CD4-positive, CD25-positive, alpha-beta regulatory T cell (primary cell): Measurements from ENCODE around the gene TFF1. TPM values are rescaled to one million over a fixed set of nuclear protein-coding genes. Genes with fewer than 3 reads are reported as not detected.

Experiments
- ATAC-seq, 2 donors: fragments of 150-1000 bp; cut with Tn5 transposase; one replicate each; pipeline ENCODE4 v1.10.0; 2021; ENCODE audit warnings: low read depth in 2 of 2, moderate number of reproducible peaks in 2 of 2, moderate library complexity in 1 of 2
- DNase-seq, 3 donors: peaks; one replicate each; pipeline versions ENCODE4 v3.0.0 to v3.0.0-alpha.2; 2012 to 2022; ENCODE audit warnings: mixed read lengths in 1 of 3
- H3K27ac ChIP-seq: one replicate; pipeline ENCODE4 v1.7.0; 2013; ENCODE audit warnings: mild to moderate bottlenecking, low read length; ENCODE audit not compliant: insufficient read depth, poor library complexity, severe bottlenecking
- H3K27me3 ChIP-seq: one replicate; pipeline ENCODE4 v1.7.0; 2013; ENCODE audit warnings: low read length; ENCODE audit not compliant: control insufficient read depth, insufficient read depth
- H3K36me3 ChIP-seq: one replicate; pipeline ENCODE4 v1.7.0; 2013; ENCODE audit warnings: mild to moderate bottlenecking, low read length, moderate library complexity; ENCODE audit not compliant: control insufficient read depth, insufficient read depth
- H3K4me1 ChIP-seq: 2 replicates; pipeline ENCODE4 v1.7.0; 2013; ENCODE audit warnings: mild to moderate bottlenecking, low read length; ENCODE audit not compliant: insufficient read depth, control insufficient read depth, poor library complexity, severe bottlenecking
- H3K4me3 ChIP-seq: one replicate; pipeline ENCODE4 v1.7.0; 2013; ENCODE audit warnings: low read depth, mild to moderate bottlenecking, low read length, moderate library complexity
- H3K9me3 ChIP-seq, 2 experiments: 1 replicate in 1 of 2; 2 replicates in 1 of 2; pipeline ENCODE4 v1.7.0; 2013; ENCODE audit warnings: low read length in 2 of 2, mild to moderate bottlenecking in 1 of 2, moderate library complexity in 1 of 2; ENCODE audit not compliant: control insufficient read depth in 2 of 2
- H3K27ac Mint-ChIP-seq, 3 donors: one replicate each; pipeline ENCODE4 v1.8.0; 2020 to 2022; ENCODE audit warnings: mild to moderate bottlenecking in 3 of 3, mixed read lengths in 3 of 3, moderate library complexity in 2 of 3
- H3K27me3 Mint-ChIP-seq: one replicate; pipeline ENCODE4 v1.8.0; 2022; ENCODE audit warnings: mild to moderate bottlenecking, mixed read lengths
- H3K36me3 Mint-ChIP-seq: one replicate; pipeline ENCODE4 v1.8.0; 2020; ENCODE audit warnings: mixed read lengths
- H3K4me1 Mint-ChIP-seq, 4 donors: one replicate each; pipeline ENCODE4 v1.8.0; 2020 to 2022; ENCODE audit warnings: mixed read lengths in 4 of 4, mild to moderate bottlenecking in 1 of 4
- H3K4me3 Mint-ChIP-seq, 4 donors: one replicate each; pipeline ENCODE4 v1.8.0; 2020 to 2022; ENCODE audit warnings: mild to moderate bottlenecking in 4 of 4, mixed read lengths in 4 of 4, moderate library complexity in 3 of 4
- H3K9me3 Mint-ChIP-seq, 7 donors: one replicate each; pipeline ENCODE4 v1.8.0; 2020 to 2022; ENCODE audit warnings: mixed read lengths in 7 of 7, mild to moderate bottlenecking in 3 of 7, moderate library complexity in 2 of 7
- polyA plus RNA-seq, 4 donors: library from polyadenylated mRNA; unstranded; fragments of 300-500 nt; fragmentation: Illumina TruSeq; gene quantifications; one replicate each; pipeline ENCODE4 v1.2.3, GENCODE V29; 2021
- total RNA-seq: library from RNA; stranded (reverse); gene quantifications from one replicate; pipeline ENCODE4 v1.2.3, GENCODE V29; 2022

TFF1 gene
- total and polyA plus RNA-seq, 5 donors from 2014 or later, result not detected

- no peak overlapping the region for H3K4me3 Mint-ChIP-seq
- no peaks in the 10 kb centered on the region for H3K27me3 Mint-ChIP-seq
- no peak overlapping the region for H3K27ac ChIP-seq
- no peak for ATAC-seq
- H3K27ac Mint-ChIP-seq, result no peak overlapping the region
- H3K4me1 ChIP-seq, result peaks cover 12% of the 10 kb centered on the region
- H3K27me3 ChIP-seq, result no peaks in the 10 kb centered on the region
- no peaks in the 10 kb centered on the region for H3K36me3 Mint-ChIP-seq
- no peak for DNase-seq
- peaks cover 0 to 11% of the 10 kb centered on the region in 2 experiments for H3K9me3 ChIP-seq
- no peaks in the 10 kb centered on the region for H3K36me3 ChIP-seq
- H3K4me1 Mint-ChIP-seq, result peaks cover 1 to 11% (median 8%) of the 10 kb centered on the region in 4 donors
- no peak overlapping the region for H3K4me3 ChIP-seq
- H3K9me3 Mint-ChIP-seq, result peaks cover 0 to 17% (median 4%) of the 10 kb centered on the region in 7 donors
Observed at GRCh38 chr21:42379426-42380215, 13.3 kb upstream of the TFF1 start.

GRCh38 chr21:42378418-42378817, 12.1 kb upstream of the TFF1 start:
- Histone ChIP-seq H3K4me1 (peaks cover 11% of the 10 kb centered on the region), H3K27ac (no peak overlapping the region), H3K9me3 (peaks cover 0 to 11% of the 10 kb centered on the region in 2 experiments), H3K4me3 (no peak overlapping the region), H3K36me3 (no peaks in the 10 kb centered on the region), H3K27me3 (no peaks in the 10 kb centered on the region)
- Mint-ChIP-seq H3K4me3 (no peak overlapping the region), H3K36me3 (no peaks in the 10 kb centered on the region), H3K9me3 (peaks cover 0 to 17% (median 4%) of the 10 kb centered on the region in 7 donors), H3K27ac (no peak overlapping the region), H3K4me1 (peaks cover 5 to 10% (median 7%) of the 10 kb centered on the region in 4 donors), H3K27me3 (no peaks in the 10 kb centered on the region)
- DNase-seq (no peak), ATAC-seq (no peak)

GRCh38 chr21:42377951-42378340, 11.6 kb upstream of the TFF1 start:
- no peak for ATAC-seq
- DNase-seq, result no peak
- Mint-ChIP-seq H3K4me1 (peaks cover 5 to 10% (median 7%) of the 10 kb centered on the region in 4 donors), H3K27ac (no peak overlapping the region), H3K27me3 (no peaks in the 10 kb centered on the region), H3K36me3 (no peaks in the 10 kb centered on the region), H3K9me3 (peaks cover 0 to 17% (median 4%) of the 10 kb centered on the region in 7 donors), H3K4me3 (no peak overlapping the region)
- H3K4me1 ChIP-seq, result peaks cover 11% of the 10 kb centered on the region
- H3K27ac ChIP-seq, result no peak overlapping the region
- no peaks in the 10 kb centered on the region for H3K36me3 ChIP-seq
- no peaks in the 10 kb centered on the region for H3K27me3 ChIP-seq
- no peak overlapping the region for H3K4me3 ChIP-seq
- H3K9me3 ChIP-seq, result peaks cover 0 to 11% of the 10 kb centered on the region in 2 experiments

GRCh38 chr21:42377211-42377950, 11.0 kb upstream of the TFF1 start:
- Mint-ChIP-seq H3K4me1 (peaks cover 3 to 10% (median 7%) of the 10 kb centered on the region in 4 donors), H3K27ac (peak overlapping the region in 1 of 3 donors; percentile 51), H3K4me3 (no peak overlapping the region), H3K9me3 (peaks cover 0 to 12% (median 3%) of the 10 kb centered on the region in 7 donors), H3K36me3 (no peaks in the 10 kb centered on the region), H3K27me3 (no peaks in the 10 kb centered on the region)
- peaks cover 0 to 11% of the 10 kb centered on the region in 2 experiments for H3K9me3 ChIP-seq
- H3K4me3 ChIP-seq, result no peak overlapping the region
- no peaks in the 10 kb centered on the region for H3K27me3 ChIP-seq
- peaks cover 11% of the 10 kb centered on the region for H3K4me1 ChIP-seq
- H3K36me3 ChIP-seq, result no peaks in the 10 kb centered on the region
- ATAC-seq, result no peak
- no peak for DNase-seq
- no peak overlapping the region for H3K27ac ChIP-seq

- Histone ChIP-seq H3K27me3 (no peaks in the 10 kb centered on the region), H3K9me3 (peaks cover 0 to 2% of the 10 kb centered on the region in 2 experiments), H3K27ac (no peak overlapping the region), H3K4me3 (no peak overlapping the region), H3K4me1 (peaks cover 11% of the 10 kb centered on the region), H3K36me3 (no peaks in the 10 kb centered on the region)
- no peak for DNase-seq
- Mint-ChIP-seq H3K27ac (no peak overlapping the region), H3K4me3 (no peak overlapping the region), H3K27me3 (no peaks in the 10 kb centered on the region), H3K4me1 (peaks cover 3 to 10% (median 7%) of the 10 kb centered on the region in 4 donors), H3K36me3 (no peaks in the 10 kb centered on the region), H3K9me3 (peaks cover 0 to 4% (median under 1%) of the 10 kb centered on the region in 7 donors)
- ATAC-seq, result no peak
Observed at GRCh38 chr21:42376338-42376982, 10.1 kb upstream of the TFF1 start.

GRCh38 chr21:42375966-42376337, 9.6 kb upstream of the TFF1 start:
- DNase-seq (no peak), ATAC-seq (no peak)
- no peaks in the 10 kb centered on the region for H3K27me3 ChIP-seq
- H3K36me3 ChIP-seq, result no peaks in the 10 kb centered on the region
- Mint-ChIP-seq H3K27ac (no peak overlapping the region), H3K9me3 (no peaks in the 10 kb centered on the region), H3K4me1 (peaks cover 3 to 10% (median 7%) of the 10 kb centered on the region in 4 donors), H3K4me3 (no peak overlapping the region), H3K36me3 (no peaks in the 10 kb centered on the region), H3K27me3 (no peaks in the 10 kb centered on the region)
- H3K4me3 ChIP-seq, result no peak overlapping the region
- H3K4me1 ChIP-seq, result peaks cover 11% of the 10 kb centered on the region
- no peak overlapping the region for H3K27ac ChIP-seq
- no peaks in the 10 kb centered on the region for H3K9me3 ChIP-seq

- Histone ChIP-seq H3K4me3 (no peak overlapping the region), H3K4me1 (peaks cover 11% of the 10 kb centered on the region), H3K27me3 (no peaks in the 10 kb centered on the region), H3K27ac (no peak overlapping the region), H3K9me3 (no peaks in the 10 kb centered on the region), H3K36me3 (no peaks in the 10 kb centered on the region)
- Mint-ChIP-seq H3K4me3 (peak overlapping the region in 1 of 4 donors; percentile 64), H3K9me3 (no peaks in the 10 kb centered on the region), H3K27ac (no peak overlapping the region), H3K36me3 (no peaks in the 10 kb centered on the region), H3K4me1 (peaks cover 3 to 10% (median 7%) of the 10 kb centered on the region in 4 donors), H3K27me3 (no peaks in the 10 kb centered on the region)
- ATAC-seq (no peak), DNase-seq (no peak)
Observed at GRCh38 chr21:42375506-42375905, 9.2 kb upstream of the TFF1 start.
